Measurements from ENCODE around the gene MERTK. TPM values are rescaled to one million over a fixed set of nuclear protein-coding genes. Genes with fewer than 3 reads are reported as not detected.
A peak's percentile ranks its signal among the peaks of the same experiment; 100 is the strongest.

The MERTK gene
- total RNA-seq, 1 donor from 2014 or later = 4.2 TPM

GRCh38 chr2:112020561-112020960 is 122.2 kb downstream of the MERTK start:
- H3K9me3 ChIP-seq (ENCODE audit: control insufficient read depth in 3 of 3, low read length in 3 of 3) = no peaks in the 10 kb centered on the region
- H3K27me3 ChIP-seq (ENCODE audit: control insufficient read depth in 3 of 3, insufficient read depth in 3 of 3, low read length in 3 of 3) = peaks cover 0 to 4% (median 0%) of the 10 kb centered on the region in 3 donors
- H3K4me3 ChIP-seq (ENCODE audit: low read length in 3 of 3) = no peak overlapping the region
- no peak overlapping the region for H3K27ac ChIP-seq (ENCODE audit: low read depth, low read length)
- no peaks in the 10 kb centered on the region for H3K4me1 ChIP-seq (ENCODE audit: control insufficient read depth in 3 of 3, insufficient read depth in 3 of 3, low read length in 3 of 3)
- peaks cover 0 to 5% (median 3%) of the 10 kb centered on the region in 3 donors for H3K36me3 ChIP-seq (ENCODE audit: control insufficient read depth in 3 of 3, insufficient read depth in 3 of 3, low read length in 3 of 3)
- H3K9ac ChIP-seq (ENCODE audit: low read depth in 1 of 3, low read length in 3 of 3) = no peak overlapping the region

GRCh38 chr2:112021290-112021689 is 122.9 kb downstream of the MERTK start:
- no peak overlapping the region for H3K4me3 ChIP-seq (ENCODE audit: low read length in 3 of 3)
- no peak overlapping the region for H3K27ac ChIP-seq (ENCODE audit: low read depth, low read length)
- H3K36me3 ChIP-seq (ENCODE audit: control insufficient read depth in 3 of 3, insufficient read depth in 3 of 3, low read length in 3 of 3) = peaks cover 0 to 5% (median 3%) of the 10 kb centered on the region in 3 donors
- peaks cover 0 to 4% (median 0%) of the 10 kb centered on the region in 3 donors for H3K27me3 ChIP-seq (ENCODE audit: control insufficient read depth in 3 of 3, insufficient read depth in 3 of 3, low read length in 3 of 3)
- no peaks in the 10 kb centered on the region for H3K4me1 ChIP-seq (ENCODE audit: control insufficient read depth in 3 of 3, insufficient read depth in 3 of 3, low read length in 3 of 3)
- H3K9me3 ChIP-seq (ENCODE audit: control insufficient read depth in 3 of 3, low read length in 3 of 3) = no peaks in the 10 kb centered on the region
- H3K9ac ChIP-seq (ENCODE audit: low read depth in 1 of 3, low read length in 3 of 3) = no peak overlapping the region

- Histone ChIP-seq H3K9ac (ENCODE audit: low read depth in 1 of 3, low read length in 3 of 3) (no peak overlapping the region), H3K4me1 (ENCODE audit: control insufficient read depth in 3 of 3, insufficient read depth in 3 of 3, low read length in 3 of 3) (no peaks in the 10 kb centered on the region), H3K27me3 (ENCODE audit: control insufficient read depth in 3 of 3, insufficient read depth in 3 of 3, low read length in 3 of 3) (peaks cover 0 to 4% (median 0%) of the 10 kb centered on the region in 3 donors), H3K27ac (ENCODE audit: low read depth, low read length) (no peak overlapping the region), H3K4me3 (ENCODE audit: low read length in 3 of 3) (no peak overlapping the region), H3K36me3 (ENCODE audit: control insufficient read depth in 3 of 3, insufficient read depth in 3 of 3, low read length in 3 of 3) (peaks cover 0 to 5% (median 3%) of the 10 kb centered on the region in 3 donors), H3K9me3 (ENCODE audit: control insufficient read depth in 3 of 3, low read length in 3 of 3) (no peaks in the 10 kb centered on the region)
These were observed 123.4 kb downstream of the MERTK start for GRCh38 chr2:112021781-112022231.

DNA sequence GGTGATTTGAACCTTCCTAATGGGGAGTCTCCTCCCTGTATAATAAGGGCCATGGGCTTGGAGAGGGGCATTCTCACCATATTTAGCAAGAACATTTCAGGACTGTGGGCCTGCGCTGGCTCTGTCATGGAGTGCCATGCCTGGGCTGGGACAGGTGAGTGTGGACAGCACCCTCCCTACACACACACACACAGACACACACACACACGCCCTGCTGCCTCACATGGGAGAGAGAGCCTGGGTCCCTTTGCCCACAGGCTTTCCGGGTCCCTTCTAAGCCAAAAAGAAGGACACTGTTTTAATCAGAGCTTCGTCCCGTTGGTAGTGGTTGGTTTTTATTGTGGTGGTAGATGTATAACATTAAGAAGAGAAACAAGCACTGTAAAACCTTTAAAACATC is 125.3 kb downstream of the MERTK start:
- H3K9ac ChIP-seq (ENCODE audit: low read depth in 1 of 3, low read length in 3 of 3) = no peak overlapping the region
- H3K36me3 ChIP-seq (ENCODE audit: control insufficient read depth in 3 of 3, insufficient read depth in 3 of 3, low read length in 3 of 3) = peaks cover 0 to 5% (median 3%) of the 10 kb centered on the region in 3 donors
- peaks cover 0 to 4% (median 0%) of the 10 kb centered on the region in 3 donors for H3K27me3 ChIP-seq (ENCODE audit: control insufficient read depth in 3 of 3, insufficient read depth in 3 of 3, low read length in 3 of 3)
- H3K9me3 ChIP-seq (ENCODE audit: control insufficient read depth in 3 of 3, low read length in 3 of 3) = no peaks in the 10 kb centered on the region
- no peaks in the 10 kb centered on the region for H3K4me1 ChIP-seq (ENCODE audit: control insufficient read depth in 3 of 3, insufficient read depth in 3 of 3, low read length in 3 of 3)
- H3K27ac ChIP-seq (ENCODE audit: low read depth, low read length) = peak overlapping the region; percentile 56
- H3K4me3 ChIP-seq (ENCODE audit: low read length in 3 of 3) = no peak overlapping the region

GRCh38 chr2:112024231-112024630 is 125.8 kb downstream of the MERTK start:
- Histone ChIP-seq H3K9me3 (ENCODE audit: control insufficient read depth in 3 of 3, low read length in 3 of 3) (no peaks in the 10 kb centered on the region), H3K4me1 (ENCODE audit: control insufficient read depth in 3 of 3, insufficient read depth in 3 of 3, low read length in 3 of 3) (no peaks in the 10 kb centered on the region), H3K9ac (ENCODE audit: low read depth in 1 of 3, low read length in 3 of 3) (no peak overlapping the region), H3K36me3 (ENCODE audit: control insufficient read depth in 3 of 3, insufficient read depth in 3 of 3, low read length in 3 of 3) (peaks cover 0 to 5% (median 3%) of the 10 kb centered on the region in 3 donors), H3K27me3 (ENCODE audit: control insufficient read depth in 3 of 3, insufficient read depth in 3 of 3, low read length in 3 of 3) (peaks cover 0 to 4% (median 0%) of the 10 kb centered on the region in 3 donors), H3K27ac (ENCODE audit: low read depth, low read length) (no peak overlapping the region), H3K4me3 (ENCODE audit: low read length in 3 of 3) (no peak overlapping the region)

- no peaks in the 10 kb centered on the region for H3K9me3 ChIP-seq (ENCODE audit: control insufficient read depth in 3 of 3, low read length in 3 of 3)
- H3K36me3 ChIP-seq (ENCODE audit: control insufficient read depth in 3 of 3, insufficient read depth in 3 of 3, low read length in 3 of 3) = peaks cover 0 to 3% (median 3%) of the 10 kb centered on the region in 3 donors
- no peaks in the 10 kb centered on the region for H3K4me1 ChIP-seq (ENCODE audit: control insufficient read depth in 3 of 3, insufficient read depth in 3 of 3, low read length in 3 of 3)
- no peak overlapping the region for H3K27ac ChIP-seq (ENCODE audit: low read depth, low read length)
- no peak overlapping the region for H3K4me3 ChIP-seq (ENCODE audit: low read length in 3 of 3)
- peaks cover 0 to 4% (median 0%) of the 10 kb centered on the region in 3 donors for H3K27me3 ChIP-seq (ENCODE audit: control insufficient read depth in 3 of 3, insufficient read depth in 3 of 3, low read length in 3 of 3)
- no peak overlapping the region for H3K9ac ChIP-seq (ENCODE audit: low read depth in 1 of 3, low read length in 3 of 3)
These were observed 126.6 kb downstream of the MERTK start for GRCh38 chr2:112024896-112025491.

GRCh38 chr2:112026509-112026908 is 128.1 kb downstream of the MERTK start:
- no peak overlapping the region for H3K27ac ChIP-seq (ENCODE audit: low read depth, low read length)
- peaks cover 0 to under 1% (median under 1%) of the 10 kb centered on the region in 3 donors for H3K4me1 ChIP-seq (ENCODE audit: control insufficient read depth in 3 of 3, insufficient read depth in 3 of 3, low read length in 3 of 3)
- peaks cover 0 to 4% (median 0%) of the 10 kb centered on the region in 3 donors for H3K27me3 ChIP-seq (ENCODE audit: control insufficient read depth in 3 of 3, insufficient read depth in 3 of 3, low read length in 3 of 3)
- no peak overlapping the region for H3K9ac ChIP-seq (ENCODE audit: low read depth in 1 of 3, low read length in 3 of 3)
- H3K4me3 ChIP-seq (ENCODE audit: low read length in 3 of 3) = no peak overlapping the region
- peaks cover 0 to 3% (median 3%) of the 10 kb centered on the region in 3 donors for H3K36me3 ChIP-seq (ENCODE audit: control insufficient read depth in 3 of 3, insufficient read depth in 3 of 3, low read length in 3 of 3)
- no peaks in the 10 kb centered on the region for H3K9me3 ChIP-seq (ENCODE audit: control insufficient read depth in 3 of 3, low read length in 3 of 3)

DNA sequence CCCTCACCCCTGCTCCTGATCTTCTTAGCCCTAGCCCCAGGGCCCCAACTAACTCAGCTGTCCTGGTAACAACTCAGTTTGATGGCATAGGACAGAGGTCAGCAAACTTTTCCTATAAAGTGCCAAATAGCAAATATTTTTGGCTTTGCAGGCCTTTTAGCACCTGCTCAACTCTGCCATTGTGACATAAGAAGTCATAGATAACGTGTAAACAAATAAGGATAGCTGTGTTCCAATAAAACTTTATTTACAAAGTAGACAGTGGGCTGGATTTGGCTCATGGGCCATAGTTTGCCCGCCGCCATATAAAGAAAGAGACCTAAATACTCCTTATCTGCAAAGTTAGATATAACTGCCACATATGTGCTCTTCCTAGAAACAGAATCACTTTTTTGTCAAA is 129.4 kb downstream of the MERTK start:
- Histone ChIP-seq H3K36me3 (ENCODE audit: control insufficient read depth in 3 of 3, insufficient read depth in 3 of 3, low read length in 3 of 3) (no peaks in the 10 kb centered on the region), H3K4me1 (ENCODE audit: control insufficient read depth in 3 of 3, insufficient read depth in 3 of 3, low read length in 3 of 3) (peaks cover 3 to 9% (median 4%) of the 10 kb centered on the region in 3 donors), H3K27me3 (ENCODE audit: control insufficient read depth in 3 of 3, insufficient read depth in 3 of 3, low read length in 3 of 3) (peaks cover 0 to 4% (median 0%) of the 10 kb centered on the region in 3 donors), H3K9ac (ENCODE audit: low read depth in 1 of 3, low read length in 3 of 3) (no peak overlapping the region), H3K9me3 (ENCODE audit: control insufficient read depth in 3 of 3, low read length in 3 of 3) (no peaks in the 10 kb centered on the region), H3K4me3 (ENCODE audit: low read length in 3 of 3) (no peak overlapping the region), H3K27ac (ENCODE audit: low read depth, low read length) (no peak overlapping the region)

GRCh38 chr2:112029164-112029563 is 130.8 kb downstream of the MERTK start:
- Histone ChIP-seq H3K9me3 (ENCODE audit: control insufficient read depth in 3 of 3, low read length in 3 of 3) (no peaks in the 10 kb centered on the region), H3K27me3 (ENCODE audit: control insufficient read depth in 3 of 3, insufficient read depth in 3 of 3, low read length in 3 of 3) (peaks cover 0 to 4% (median 0%) of the 10 kb centered on the region in 3 donors), H3K4me1 (ENCODE audit: control insufficient read depth in 3 of 3, insufficient read depth in 3 of 3, low read length in 3 of 3) (peaks cover 3 to 15% (median 4%) of the 10 kb centered on the region in 3 donors), H3K9ac (ENCODE audit: low read depth in 1 of 3, low read length in 3 of 3) (no peak overlapping the region), H3K4me3 (ENCODE audit: low read length in 3 of 3) (no peak overlapping the region), H3K36me3 (ENCODE audit: control insufficient read depth in 3 of 3, insufficient read depth in 3 of 3, low read length in 3 of 3) (no peaks in the 10 kb centered on the region), H3K27ac (ENCODE audit: low read depth, low read length) (no peak overlapping the region)

DNA sequence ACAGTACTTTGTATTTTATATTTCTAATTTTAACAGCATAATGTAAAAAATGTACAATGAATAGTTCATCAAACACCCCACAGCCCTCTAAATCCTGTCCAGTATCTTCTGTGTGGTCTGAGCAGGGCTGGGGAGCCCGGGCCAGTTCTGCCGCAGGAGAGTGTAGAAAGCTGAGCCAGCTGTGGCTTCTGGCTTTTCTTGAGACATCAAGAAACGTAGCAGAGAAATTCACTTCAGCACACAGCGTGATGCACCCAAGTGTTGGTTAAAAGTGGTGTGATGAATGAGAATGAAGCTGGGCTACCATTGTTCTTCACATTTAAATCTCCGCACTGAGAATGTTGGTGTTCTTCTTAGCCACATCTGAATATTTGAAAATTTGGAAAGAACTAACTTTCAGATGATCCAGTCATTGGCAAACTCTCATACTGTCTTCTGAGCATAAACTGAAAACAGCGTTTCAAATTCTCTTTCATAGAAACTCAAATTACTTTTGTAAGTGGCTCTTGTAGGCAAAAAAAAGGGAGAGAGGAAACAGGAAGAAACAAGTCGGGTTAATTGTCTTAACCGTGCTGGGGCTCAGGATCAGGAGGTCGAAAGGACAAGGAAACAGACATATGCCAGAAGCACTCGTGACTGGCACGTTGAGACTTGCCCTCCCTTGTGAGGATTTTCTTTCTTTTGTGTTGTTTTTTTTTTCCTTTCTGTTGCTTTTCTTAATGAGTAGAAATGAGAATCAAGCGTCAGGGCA is 133.2 kb downstream of the MERTK start:
- H3K4me3 ChIP-seq (ENCODE audit: low read length in 3 of 3) = peak overlapping the region in 1 of 3 donors; percentile 14
- no peaks in the 10 kb centered on the region for H3K36me3 ChIP-seq (ENCODE audit: control insufficient read depth in 3 of 3, insufficient read depth in 3 of 3, low read length in 3 of 3)
- H3K9me3 ChIP-seq (ENCODE audit: control insufficient read depth in 3 of 3, low read length in 3 of 3) = no peaks in the 10 kb centered on the region
- H3K9ac ChIP-seq (ENCODE audit: low read depth in 1 of 3, low read length in 3 of 3) = no peak overlapping the region
- peaks cover 3 to 15% (median 4%) of the 10 kb centered on the region in 3 donors for H3K4me1 ChIP-seq (ENCODE audit: control insufficient read depth in 3 of 3, insufficient read depth in 3 of 3, low read length in 3 of 3)
- H3K27ac ChIP-seq (ENCODE audit: low read depth, low read length) = peak overlapping the region; percentile 54
- H3K27me3 ChIP-seq (ENCODE audit: control insufficient read depth in 3 of 3, insufficient read depth in 3 of 3, low read length in 3 of 3) = peaks cover 0 to 4% (median 0%) of the 10 kb centered on the region in 3 donors
